H1 (cell line): ENCODE results near the gene RAI14. TPM values are rescaled to one million over a fixed set of nuclear protein-coding genes. Genes with fewer than 3 reads are reported as not detected.

Experiments used
- CTCF ChIA-PET: fragments of 300-600 bp; sonication (Branson Sonifier 250); formaldehyde crosslinking; loops from one replicate; lab custom pipeline; 2021; ENCODE audit not compliant: partially characterized antibody; lab: Charles Lee
- POLR2A ChIA-PET: fragments of 300-600 bp; sonication (Branson Sonifier 250); formaldehyde crosslinking; loops from one replicate; lab custom pipeline; 2021; ENCODE audit warnings: inconsistent platforms; ENCODE audit not compliant: partially characterized antibody; lab: Charles Lee
- DNase-seq, 2 experiments: peaks; one replicate each; pipeline versions ENCODE4 v3.0.0 to v3.0.0-alpha.2; 2010 to 2022; ENCODE audit warnings: low spot score in 2 of 2, low read depth in 1 of 2, mixed read lengths in 1 of 2
- FAIRE-seq: peaks from 2 replicates; lab custom pipeline; 2011; peaks lifted over from hg19 to GRCh38; lab: Jason Lieb, UNC
- H2AFZ ChIP-seq: 2 replicates; pipeline ENCODE4 v1.8.1; 2012; ENCODE audit warnings: low read length, inconsistent platforms
- H2AK5ac ChIP-seq: 2 replicates; pipeline ENCODE4 v1.6.1; 2013; ENCODE audit warnings: low read depth, low read length
- H2BK120ac ChIP-seq: replicated peaks from 2 replicates; pipeline ENCODE3; 2013; ENCODE audit warnings: low read depth, low read length, inconsistent platforms
- H2BK12ac ChIP-seq: 2 replicates; pipeline ENCODE4 v1.6.1; 2013; ENCODE audit warnings: low read depth, low read length
- H2BK15ac ChIP-seq: 2 replicates; pipeline ENCODE4 v1.6.1; 2013; ENCODE audit warnings: low read length
- H2BK20ac ChIP-seq: 2 replicates; pipeline ENCODE4 v1.6.1; 2013; ENCODE audit warnings: low read length
- H2BK5ac ChIP-seq: 2 replicates; pipeline ENCODE4 v1.6.1; 2013; ENCODE audit warnings: low read depth, low read length
- H3K14ac ChIP-seq: 2 replicates; pipeline ENCODE4 v1.6.1; 2013; ENCODE audit warnings: inconsistent platforms; ENCODE audit not compliant: insufficient read length
- H3K18ac ChIP-seq: 2 replicates; pipeline ENCODE4 v1.6.1; 2013; ENCODE audit warnings: low read length; ENCODE audit errors: extremely low read depth
- H3K23ac ChIP-seq: 2 replicates; pipeline ENCODE4 v1.6.1; 2013; ENCODE audit warnings: inconsistent platforms; ENCODE audit not compliant: insufficient read length
- H3K23me2 ChIP-seq: 2 replicates; pipeline ENCODE4 v1.6.1; 2013; ENCODE audit warnings: low read depth, low read length
- H3K27ac ChIP-seq: 2 replicates; pipeline ENCODE4 v1.6.1; 2011; ENCODE audit warnings: low read depth, low read length, inconsistent platforms
- H3K27me3 ChIP-seq, 4 experiments: replicated peaks in 1 of 4; 1 replicate in 1 of 4; 2 replicates in 3 of 4; pipeline versions ENCODE4 v1.6.1 to v1.8.1; 2011 to 2013; ENCODE audit warnings: low read length in 3 of 4, mild to moderate bottlenecking in 3 of 4, inconsistent platforms in 2 of 4, mixed read lengths in 2 of 4, moderate library complexity in 1 of 4; ENCODE audit not compliant: control insufficient read depth in 3 of 4, insufficient read depth in 3 of 4; ENCODE audit errors: extremely low read depth in 1 of 4
- H3K36me3 ChIP-seq, 4 experiments: 2 replicates each; pipeline versions ENCODE4 v1.6.1 to v1.8.1; 2011 to 2013; ENCODE audit warnings: mild to moderate bottlenecking in 4 of 4, low read length in 3 of 4, moderate library complexity in 2 of 4, control low read depth in 1 of 4, inconsistent platforms in 1 of 4; ENCODE audit not compliant: insufficient read depth in 4 of 4, control insufficient read depth in 2 of 4
- H3K4ac ChIP-seq: replicated peaks from 2 replicates; pipeline ENCODE3; 2013; ENCODE audit warnings: low read length, low read depth, mixed read lengths, inconsistent platforms; ENCODE audit not compliant: insufficient read length
- H3K4me1 ChIP-seq, 4 experiments: replicated peaks in 1 of 4; 1 replicate in 1 of 4; 2 replicates in 3 of 4; pipeline versions ENCODE4 v1.6.1 to v1.8.1; 2011 to 2013; ENCODE audit warnings: low read length in 3 of 4, inconsistent platforms in 2 of 4, mixed read lengths in 1 of 4; ENCODE audit not compliant: insufficient read depth in 4 of 4, control insufficient read depth in 3 of 4
- H3K4me2 ChIP-seq, 2 experiments: 2 replicates each; pipeline versions ENCODE4 v1.6.1 to v1.8.1; 2011 to 2013; ENCODE audit warnings: low read depth in 2 of 2, low read length in 2 of 2, control low read depth in 1 of 2, inconsistent platforms in 1 of 2, mild to moderate bottlenecking in 1 of 2; ENCODE audit not compliant: insufficient read depth in 1 of 2
- H3K4me3 ChIP-seq, 4 experiments: fragments of 200-600, 300-600 bp in 1 of 4; sonication (generic), shearing (Covaris generic), sonication (Bioruptor Twin) in 1 of 4; 2 replicates each; pipeline versions ENCODE4 v1.5.1 to v1.8.1; 2011 to 2016; ENCODE audit warnings: low read length in 4 of 4, low read depth in 3 of 4, control low read depth in 2 of 4, inconsistent platforms in 2 of 4, mild to moderate bottlenecking in 2 of 4, mixed read lengths in 1 of 4, moderate library complexity in 1 of 4; ENCODE audit not compliant: insufficient read depth in 2 of 4; ENCODE audit errors: extremely low read depth in 1 of 4
- H3K56ac ChIP-seq: replicated peaks from 2 replicates; pipeline ENCODE3; 2013; ENCODE audit warnings: low read depth, mild to moderate bottlenecking, mixed read lengths, low read length, inconsistent platforms; ENCODE audit not compliant: insufficient read length
- H3K79me1 ChIP-seq: 2 replicates; pipeline ENCODE4 v1.6.1; 2013; ENCODE audit warnings: low read depth, low read length, control low read depth
- H3K79me2 ChIP-seq, 2 experiments: 2 replicates each; pipeline versions ENCODE4 v1.6.1 to v1.8.1; 2012 to 2013; ENCODE audit warnings: low read length in 2 of 2, mild to moderate bottlenecking in 2 of 2, inconsistent platforms in 1 of 2; ENCODE audit not compliant: insufficient read depth in 2 of 2, control insufficient read depth in 1 of 2
- H3K9ac ChIP-seq, 4 experiments: replicated peaks in 1 of 4; 1 replicate in 1 of 4; 2 replicates in 3 of 4; pipeline versions ENCODE4 v1.6.1 to v1.8.1; 2011 to 2013; ENCODE audit warnings: low read depth in 3 of 4, low read length in 3 of 4, control low read depth in 2 of 4, mild to moderate bottlenecking in 2 of 4, moderate library complexity in 2 of 4, inconsistent platforms in 1 of 4; ENCODE audit errors: extremely low read depth in 1 of 4
- H3K9me3 ChIP-seq, 2 experiments: 2 replicates each; pipeline versions ENCODE4 v1.6.1 to v1.8.1; 2012 to 2013; ENCODE audit warnings: mild to moderate bottlenecking in 2 of 2, moderate library complexity in 2 of 2, control low read depth in 1 of 2, inconsistent platforms in 1 of 2, low read depth in 1 of 2, low read length in 1 of 2, mixed read lengths in 1 of 2; ENCODE audit not compliant: insufficient read depth in 2 of 2
- H4K20me1 ChIP-seq, 2 experiments: replicated peaks in 1 of 2; 2 replicates each; pipeline versions ENCODE3 to v1.8.1; 2011 to 2013; ENCODE audit warnings: inconsistent platforms in 2 of 2, low read length in 2 of 2, mild to moderate bottlenecking in 1 of 2; ENCODE audit not compliant: insufficient read depth in 2 of 2, control insufficient read depth in 1 of 2
- H4K5ac ChIP-seq: 2 replicates; pipeline ENCODE4 v1.6.1; 2013; ENCODE audit warnings: low read length, low read depth, mixed read lengths, inconsistent platforms; ENCODE audit not compliant: insufficient read length
- H4K8ac ChIP-seq: 2 replicates; pipeline ENCODE4 v1.8.0; 2013; ENCODE audit warnings: mild to moderate bottlenecking, moderate library complexity, low read length, inconsistent platforms; ENCODE audit not compliant: insufficient read depth; ENCODE audit errors: extremely low read depth
- H4K91ac ChIP-seq: replicated peaks from 2 replicates; pipeline ENCODE3; 2013; ENCODE audit warnings: low read length, mixed read lengths, inconsistent platforms; ENCODE audit not compliant: insufficient read length
- CEBPB ChIP-seq: IDR thresholded peaks from 2 replicates; pipeline ENCODE4 v1.6.1; 2012; ENCODE audit warnings: low read depth, low read length
- RAD21 ChIP-seq, 2 experiments: IDR thresholded peaks in 1 of 2; conservative IDR thresholded peaks in 1 of 2; 2 replicates each; pipeline ENCODE4 v1.6.1; 2011; ENCODE audit warnings: low read depth in 2 of 2, low read length in 2 of 2, improper control_type of control experiment in 1 of 2, inconsistent platforms in 1 of 2, mild to moderate bottlenecking in 1 of 2, moderate library complexity in 1 of 2
- TAF7 ChIP-seq: optimal IDR thresholded peaks from 2 replicates; pipeline ENCODE3; 2011; ENCODE audit warnings: low read depth, mild to moderate bottlenecking, inconsistent platforms, low read length, moderate library complexity, borderline replicate concordance
- WGBS, 2 experiments: shearing (Covaris generic) in 1 of 2; methylation state at CpG; one replicate each; pipeline versions ENCODE4 v1.1.6 to v1.1.7; 2013 to 2015; ENCODE audit warnings: low lambda C conversion rate in 2 of 2, mixed read lengths in 2 of 2, inconsistent platforms in 1 of 2, low coverage in 1 of 2, missing lambda C conversion rate in 1 of 2; ENCODE audit not compliant: insufficient replicate concordance in 2 of 2, insufficient coverage in 1 of 2, insufficient read length in 1 of 2; ENCODE audit errors: extremely low coverage in 1 of 2, missing lambda C conversion rate in 1 of 2; 5-methylcytosine and 5-hydroxymethylcytosine counted together
- polyA plus RNA-seq, 7 experiments: library from polyadenylated mRNA; depleted of rRNA in 3 of 7; stranded (reverse) in 5 of 7; unstranded in 2 of 7; fragments of >200 nt in 5 of 7; fragments of 200-250 nt in 2 of 7; gene quantifications; 1 replicate in 5 of 7; 2 replicates in 1 of 7; 4 replicates in 1 of 7; pipeline versions ENCODE4 v1.2.1 to v1.2.3, GENCODE V29; 2011 to 2013; ENCODE audit warnings: missing spikeins in 2 of 7, mixed read lengths in 2 of 7
- total RNA-seq: library from RNA; stranded (reverse); fragmentation: NEBNext Ultra II Directional; extraction: Animal tissue kit (Norgen Biotek cat#: 25700); gene quantifications from 2 replicates; pipeline ENCODE4 v1.2.1, GENCODE V29; 2021
- TF ChIP-seq, protein P1 (sequence below), 3 experiments: IDR thresholded peaks; 1 replicate in 2 of 3; 2 replicates in 1 of 3; pipeline versions ENCODE4 v1.5.1 to v1.6.1; 2011; ENCODE audit warnings: low read length in 3 of 3, mild to moderate bottlenecking in 3 of 3, inconsistent platforms in 2 of 3, low read depth in 1 of 3, moderate library complexity in 1 of 3; ENCODE audit not compliant: insufficient read depth in 1 of 3; ENCODE audit errors: control extremely low read depth in 1 of 3

The RAI14 gene
- total and polyA plus RNA-seq, 2 of the 8 experiments (the other 6 are each of a cell fraction or from before 2014, with no cell fraction given): 48.4 to 210 TPM

DNA sequence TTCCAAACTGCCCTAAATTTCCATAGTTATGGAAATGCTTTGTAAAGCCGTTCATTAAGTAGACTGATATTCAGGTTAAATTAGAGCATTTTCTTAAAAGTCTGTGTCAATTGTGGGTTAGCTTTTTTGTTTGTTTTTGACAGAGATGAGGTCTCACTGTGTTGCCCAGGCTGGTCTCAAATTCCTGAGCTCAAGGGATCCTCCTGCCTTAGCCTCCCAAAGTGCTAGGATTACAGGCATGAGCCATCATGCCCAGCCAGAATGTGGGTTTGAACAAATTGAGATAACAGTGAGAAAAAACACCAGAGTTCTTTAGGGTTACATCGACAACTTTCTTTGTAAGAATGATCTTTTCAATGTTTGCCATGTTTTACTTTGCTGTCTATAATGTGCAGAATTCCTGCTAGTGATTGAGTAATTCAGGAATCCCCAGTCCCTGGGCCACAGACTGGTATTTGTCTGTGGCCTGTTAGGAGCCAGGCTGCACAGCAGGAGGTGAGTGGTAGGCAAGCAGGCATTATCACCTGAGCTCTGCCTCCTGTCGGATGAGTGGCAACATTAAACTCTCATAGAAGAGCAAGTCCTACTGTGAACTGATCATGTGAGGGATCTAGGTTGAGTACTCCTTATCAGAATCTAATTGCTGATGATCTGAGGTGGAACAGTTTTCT, 80.5 kb downstream of the RAI14 start:
- Histone ChIP-seq H3K23me2 (no peaks in the 10 kb centered on the region), H3K27me3 (no peaks in the 10 kb centered on the region), H2AK5ac (no peak overlapping the region), H3K18ac (no peak overlapping the region), H3K14ac (no peak overlapping the region), H2BK12ac (no peak overlapping the region), H4K5ac (no peak overlapping the region), H4K91ac (no peak overlapping the region), H3K4me2 (no peak overlapping the region), H3K4ac (no peak overlapping the region), H4K20me1 (peaks cover 3 to 11% of the 10 kb centered on the region in 2 experiments), H3K9me3 (no peaks in the 10 kb centered on the region), H3K27ac (no peak overlapping the region), H2BK15ac (no peak overlapping the region), H3K36me3 (peaks cover 0 to 3% (median 1%) of the 10 kb centered on the region in 4 experiments; a peak in 3 of 8 replicates), H2BK120ac (no peak overlapping the region), H4K8ac (no peak overlapping the region), H3K23ac (no peak overlapping the region), H3K79me1 (peaks cover 7% of the 10 kb centered on the region), H3K56ac (no peak overlapping the region), H2BK20ac (no peak overlapping the region), H2BK5ac (no peak overlapping the region), H2AFZ (no peak overlapping the region), H3K4me3 (no peak overlapping the region), H3K4me1 (peaks cover 6 to 12% (median 9%) of the 10 kb centered on the region in 4 experiments), H3K79me2 (peaks cover 4 to 91% of the 10 kb centered on the region in 2 experiments; a peak in 3 of 4 replicates), H3K9ac (no peak overlapping the region)
- TF ChIP-seq TAF7 (no peak), RAD21 (IDR thresholded peaks at IDR 0.05 in 1 of 2, conservative IDR thresholded peaks at IDR 0.05 in 1 of 2; ENCODE audit: low read depth in 2 of 2, low read length in 2 of 2) (peak; percentile 30 to 41), CEBPB (0 out of 2 replicates have a peak, but pooled peaks have one; percentile 31)
- TF ChIP-seq, protein P1, sequence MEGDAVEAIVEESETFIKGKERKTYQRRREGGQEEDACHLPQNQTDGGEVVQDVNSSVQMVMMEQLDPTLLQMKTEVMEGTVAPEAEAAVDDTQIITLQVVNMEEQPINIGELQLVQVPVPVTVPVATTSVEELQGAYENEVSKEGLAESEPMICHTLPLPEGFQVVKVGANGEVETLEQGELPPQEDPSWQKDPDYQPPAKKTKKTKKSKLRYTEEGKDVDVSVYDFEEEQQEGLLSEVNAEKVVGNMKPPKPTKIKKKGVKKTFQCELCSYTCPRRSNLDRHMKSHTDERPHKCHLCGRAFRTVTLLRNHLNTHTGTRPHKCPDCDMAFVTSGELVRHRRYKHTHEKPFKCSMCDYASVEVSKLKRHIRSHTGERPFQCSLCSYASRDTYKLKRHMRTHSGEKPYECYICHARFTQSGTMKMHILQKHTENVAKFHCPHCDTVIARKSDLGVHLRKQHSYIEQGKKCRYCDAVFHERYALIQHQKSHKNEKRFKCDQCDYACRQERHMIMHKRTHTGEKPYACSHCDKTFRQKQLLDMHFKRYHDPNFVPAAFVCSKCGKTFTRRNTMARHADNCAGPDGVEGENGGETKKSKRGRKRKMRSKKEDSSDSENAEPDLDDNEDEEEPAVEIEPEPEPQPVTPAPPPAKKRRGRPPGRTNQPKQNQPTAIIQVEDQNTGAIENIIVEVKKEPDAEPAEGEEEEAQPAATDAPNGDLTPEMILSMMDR (IDR thresholded peaks at IDR 0.05; ENCODE audit: control extremely low read depth in 1 of 3, insufficient read depth in 1 of 3, low read depth in 1 of 3, low read length in 3 of 3): peak in 2 of 3 experiments; percentile 11 to 34; a peak in 2 of 4 replicates
- CTCF ChIA-PET: interaction anchor here (0.8 to 2.8 kb wide), 9 partner anchors 9 to 213 kb away, joined by 3 to 9 read pairs (median 4); no protein-coding TSS in a partner anchor
- no peak for FAIRE-seq
- WGBS, 2 experiments: 77% methylated on average over 3 of the region's 3 CpGs; no CpG with 5 or more reads in 1 of the 2 experiments
- peak in 1 of 2 experiments; percentile 31 for DNase-seq
- POLR2A ChIA-PET: interaction anchor here (3.8 kb wide), 1 partner anchor 18 kb away, joined by 12 read pairs; no protein-coding TSS in a partner anchor
